ENCODE data around the gene HDAC2.

HDAC2 gene

DNA sequence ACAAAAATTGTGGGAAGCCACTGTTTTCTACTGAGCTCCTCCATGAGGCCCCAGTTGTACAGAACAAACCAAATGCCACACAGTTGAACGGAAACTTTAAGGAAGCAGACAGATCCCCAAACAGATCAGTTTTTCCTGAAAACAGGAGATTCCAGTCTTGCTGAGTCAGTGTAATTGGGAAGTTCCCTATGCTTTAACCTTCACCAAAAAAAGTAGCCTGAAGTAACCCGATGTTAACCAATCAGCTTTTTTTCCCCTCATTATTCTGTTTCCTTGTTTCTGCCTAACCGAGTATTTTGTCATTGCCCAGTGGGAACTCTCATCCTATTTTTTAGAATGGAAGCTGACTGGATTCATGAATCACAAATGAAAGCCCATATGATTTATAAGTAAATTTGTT, 77.1 kb downstream of the HDAC2 start:
- no peak for DNase-seq (ENCODE audit: low spot score)
- H3K27ac ChIP-seq, result no peak overlapping the region
- TF ChIP-seq, protein P1, sequence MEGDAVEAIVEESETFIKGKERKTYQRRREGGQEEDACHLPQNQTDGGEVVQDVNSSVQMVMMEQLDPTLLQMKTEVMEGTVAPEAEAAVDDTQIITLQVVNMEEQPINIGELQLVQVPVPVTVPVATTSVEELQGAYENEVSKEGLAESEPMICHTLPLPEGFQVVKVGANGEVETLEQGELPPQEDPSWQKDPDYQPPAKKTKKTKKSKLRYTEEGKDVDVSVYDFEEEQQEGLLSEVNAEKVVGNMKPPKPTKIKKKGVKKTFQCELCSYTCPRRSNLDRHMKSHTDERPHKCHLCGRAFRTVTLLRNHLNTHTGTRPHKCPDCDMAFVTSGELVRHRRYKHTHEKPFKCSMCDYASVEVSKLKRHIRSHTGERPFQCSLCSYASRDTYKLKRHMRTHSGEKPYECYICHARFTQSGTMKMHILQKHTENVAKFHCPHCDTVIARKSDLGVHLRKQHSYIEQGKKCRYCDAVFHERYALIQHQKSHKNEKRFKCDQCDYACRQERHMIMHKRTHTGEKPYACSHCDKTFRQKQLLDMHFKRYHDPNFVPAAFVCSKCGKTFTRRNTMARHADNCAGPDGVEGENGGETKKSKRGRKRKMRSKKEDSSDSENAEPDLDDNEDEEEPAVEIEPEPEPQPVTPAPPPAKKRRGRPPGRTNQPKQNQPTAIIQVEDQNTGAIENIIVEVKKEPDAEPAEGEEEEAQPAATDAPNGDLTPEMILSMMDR (IDR thresholded peaks at IDR 0.05), result no peak
- no peak overlapping the region for H3K4me3 ChIP-seq

DNA sequence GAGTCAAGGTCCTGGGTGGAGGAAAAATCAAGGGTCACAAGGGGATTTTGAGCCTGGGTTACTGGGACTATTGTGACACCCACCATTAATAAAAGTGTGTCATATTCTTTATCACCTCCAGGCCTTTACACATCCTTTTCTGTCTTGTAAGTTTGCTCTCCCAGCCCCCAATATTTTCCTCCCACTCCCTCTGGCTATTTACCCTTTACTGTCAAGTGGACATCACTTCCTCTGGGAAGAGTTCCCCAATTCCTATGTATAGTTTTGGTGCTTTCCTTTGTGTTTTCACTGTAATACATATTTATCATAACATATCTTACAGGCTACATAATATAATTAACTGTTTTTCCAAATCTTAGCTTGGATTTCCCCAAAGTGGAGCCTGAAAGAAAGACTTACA, 77.5 kb downstream of the HDAC2 start:
- no peak for DNase-seq (ENCODE audit: low spot score)
- H3K27ac ChIP-seq, result no peak overlapping the region
- no peak overlapping the region for H3K4me3 ChIP-seq
- TF ChIP-seq, protein P1 (IDR thresholded peaks at IDR 0.05), result no peak

DNA sequence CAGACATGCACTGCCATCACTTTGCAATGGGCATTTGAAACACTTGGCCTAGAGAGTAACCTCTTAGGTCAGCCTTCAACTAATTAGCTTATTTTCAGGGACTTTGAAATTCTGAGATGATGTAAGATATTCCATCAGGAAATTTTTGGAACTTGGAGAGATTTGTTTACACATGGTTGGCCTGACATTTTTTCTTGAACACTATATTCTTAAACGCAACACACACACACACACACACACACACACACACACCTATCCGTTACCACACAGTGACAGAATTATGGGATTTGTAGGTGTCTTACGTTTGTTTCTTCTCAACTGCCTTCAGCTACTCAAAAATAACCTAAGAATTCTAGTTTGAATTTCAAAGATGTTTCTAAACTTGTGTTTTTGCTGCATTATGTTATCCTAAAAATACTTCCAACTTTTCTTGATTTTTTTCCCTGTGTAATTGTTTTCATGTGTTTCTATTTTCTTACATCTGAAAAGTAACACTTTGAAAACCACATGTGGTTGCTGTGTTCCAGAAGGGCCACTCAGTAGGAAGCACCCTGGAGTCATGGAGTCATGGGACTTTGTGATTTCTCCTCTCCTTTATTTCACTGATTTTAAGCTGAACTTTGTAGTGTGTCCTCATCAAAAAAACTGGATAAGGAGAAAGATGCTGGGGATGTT, 81.9 kb downstream of the HDAC2 start:
- Histone ChIP-seq H3K27ac (no peak overlapping the region), H3K4me3 (no peak overlapping the region)
- TF ChIP-seq, protein P1 (IDR thresholded peaks at IDR 0.05), result no peak
- DNase-seq (ENCODE audit: low spot score), result no peak

DNA sequence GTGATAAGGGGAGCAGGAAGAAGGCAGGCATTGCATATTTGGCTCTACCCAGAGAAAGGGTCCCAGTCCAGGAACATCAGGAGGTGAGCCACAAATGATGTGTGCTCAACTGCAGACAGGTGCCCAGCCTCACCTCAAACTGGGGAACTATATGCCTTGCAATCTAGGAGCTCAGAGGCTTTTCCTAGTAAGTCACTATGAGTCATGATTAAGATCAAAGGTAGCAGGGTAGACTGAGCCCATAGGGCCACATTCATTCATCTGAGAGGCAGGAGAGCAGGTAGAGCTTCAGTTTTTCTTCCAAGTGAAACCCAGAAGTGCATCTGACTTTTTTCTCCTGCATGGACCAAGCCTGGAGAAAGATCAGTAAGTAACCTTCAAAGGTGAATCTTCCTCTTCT, 82.5 kb downstream of the HDAC2 start:
- no peak for DNase-seq (ENCODE audit: low spot score)
- H3K4me3 ChIP-seq, result no peak overlapping the region
- TF ChIP-seq, protein P1 (IDR thresholded peaks at IDR 0.05), result no peak
- H3K27ac ChIP-seq, result no peak overlapping the region

DNA sequence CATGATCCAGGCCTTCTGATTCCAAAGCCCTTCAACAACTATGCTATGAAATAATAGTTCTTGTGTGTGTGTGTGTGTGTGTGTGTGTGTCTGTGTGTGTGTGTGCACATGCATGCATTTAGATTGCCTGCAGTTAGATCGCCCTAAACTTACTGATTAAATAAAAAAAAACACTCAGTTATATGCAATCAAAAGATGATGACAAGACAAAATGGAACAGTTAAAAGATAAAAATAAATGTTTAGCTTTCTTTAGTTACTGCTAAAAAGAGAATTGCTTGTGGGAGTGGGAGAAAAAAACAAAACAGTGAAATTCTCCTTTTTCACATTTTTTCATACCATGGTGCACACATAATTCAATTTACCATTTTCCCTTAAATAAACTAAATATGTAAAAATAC, 84.4 kb downstream of the HDAC2 start:
- Histone ChIP-seq H3K27ac (no peak overlapping the region), H3K4me3 (no peak overlapping the region)
- TF ChIP-seq, protein P1 (IDR thresholded peaks at IDR 0.05), result no peak
- no peak for DNase-seq (ENCODE audit: low spot score)

DNA sequence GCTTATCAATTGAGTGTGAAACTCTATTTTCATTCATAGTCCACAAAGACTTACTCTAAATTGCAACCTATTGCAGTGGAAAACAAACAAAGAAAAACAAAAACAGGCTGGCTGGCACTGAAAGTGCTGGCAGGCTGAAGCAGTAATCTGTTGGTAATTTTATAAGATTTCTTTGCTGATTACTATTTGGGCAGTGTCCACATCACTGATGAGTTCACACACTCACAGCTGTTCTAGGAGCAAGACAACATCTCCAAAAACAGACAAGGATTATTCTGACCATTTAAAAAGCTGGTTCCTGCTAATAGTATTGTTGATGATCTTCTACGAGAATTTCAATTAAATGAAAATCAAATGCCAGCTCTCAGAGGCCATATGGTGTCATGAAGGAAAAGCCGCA, 86.9 kb downstream of the HDAC2 start:
- no peak for DNase-seq (ENCODE audit: low spot score)
- Histone ChIP-seq H3K27ac (no peak overlapping the region), H3K4me3 (no peak overlapping the region)
- TF ChIP-seq, protein P1 (IDR thresholded peaks at IDR 0.05), result no peak

All from coronary artery (tissue), 2 donors.